HG02870 (cell line): ENCODE results near the gene FRMD4A.
A peak's percentile ranks its signal among the peaks of the same experiment; 100 is the strongest.

Experiments
- ATAC-seq: cut with Tn5 transposase; IDR thresholded peaks from one replicate; pipeline ENCODE4 v1.9.1; 2021; ENCODE audit warnings: mild to moderate bottlenecking, moderate library complexity; ENCODE audit not compliant: unreplicated experiment

FRMD4A gene

DNA sequence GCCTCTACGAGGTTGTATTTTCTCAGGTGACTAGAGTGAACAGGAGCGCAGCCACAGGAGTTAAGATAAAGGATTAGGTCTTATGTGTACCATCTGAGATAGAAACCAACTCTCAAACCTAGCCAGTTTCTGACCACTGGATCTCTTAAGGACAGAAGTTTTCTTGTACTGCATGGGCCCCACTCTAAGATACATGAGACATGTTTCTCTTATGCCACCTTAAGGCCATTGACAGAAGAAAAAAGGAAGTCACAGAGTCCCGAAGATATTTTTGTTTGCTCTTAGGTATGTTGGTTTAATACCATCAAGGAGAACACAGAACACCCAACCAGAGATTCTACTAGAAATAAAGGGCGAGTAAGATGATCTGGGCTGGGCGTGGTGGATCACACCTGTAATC is 335.8 kb downstream of the FRMD4A start:
- ATAC-seq = no peak

DNA sequence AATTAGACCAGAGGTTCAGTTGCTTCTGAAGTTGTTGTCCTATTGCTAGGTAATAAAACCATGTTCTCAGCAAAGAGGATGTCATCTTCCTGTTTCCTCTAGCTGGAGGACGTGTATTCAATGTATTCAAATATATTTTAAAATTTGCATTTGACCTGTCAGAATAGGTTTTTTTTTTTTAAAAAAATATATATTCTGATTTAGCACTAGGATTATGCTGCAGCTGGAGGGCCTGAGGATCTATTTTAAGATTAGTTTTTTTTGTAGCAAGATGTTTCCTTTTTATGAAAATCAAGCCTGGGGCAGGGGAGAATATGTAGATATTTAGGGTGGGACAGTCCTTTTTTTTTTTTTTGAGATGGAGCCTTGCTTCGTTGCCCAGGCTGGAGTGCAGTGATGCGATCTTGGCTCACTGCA is 337.0 kb downstream of the FRMD4A start:
- no peak for ATAC-seq

DNA sequence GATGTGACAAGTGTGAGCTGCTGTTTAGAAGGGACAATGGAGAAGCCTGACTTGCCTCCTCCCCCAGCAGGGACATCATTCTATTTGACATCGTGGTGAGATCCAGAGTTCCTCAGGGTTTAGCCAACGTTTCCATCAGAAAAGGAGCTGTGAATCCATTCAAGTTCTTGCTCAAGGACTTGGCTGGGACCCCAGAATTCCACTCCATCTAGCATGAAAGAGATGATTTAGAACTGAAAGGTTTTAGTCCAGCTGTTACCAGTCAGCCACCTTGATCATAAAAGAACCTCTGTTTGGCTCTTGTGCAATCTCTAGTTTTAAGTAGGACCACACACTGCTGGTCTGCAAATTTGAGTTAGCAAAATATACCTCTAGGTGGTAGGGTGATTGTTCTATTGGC is 337.6 kb downstream of the FRMD4A start:
- ATAC-seq = no peak

DNA sequence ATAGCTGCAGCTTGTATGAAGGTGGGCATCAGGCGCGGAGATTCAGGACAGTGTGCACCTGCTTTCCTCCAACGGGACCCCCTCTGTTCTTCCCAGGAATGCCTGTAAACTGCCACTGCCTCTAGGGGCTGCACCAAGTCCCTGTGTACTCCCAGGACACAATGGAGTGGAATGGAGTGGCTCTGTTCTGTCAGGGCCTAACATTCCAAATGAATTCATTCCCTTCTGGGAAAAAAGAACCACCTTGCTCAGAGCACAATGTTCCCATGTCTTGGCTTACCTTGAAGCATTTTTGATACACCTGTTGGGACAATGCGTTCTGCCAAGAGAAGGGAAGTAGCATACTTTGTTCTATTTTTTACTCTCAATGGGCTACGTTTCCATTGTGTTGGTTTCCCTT is 339.4 kb downstream of the FRMD4A start:
- ATAC-seq = no peak

DNA sequence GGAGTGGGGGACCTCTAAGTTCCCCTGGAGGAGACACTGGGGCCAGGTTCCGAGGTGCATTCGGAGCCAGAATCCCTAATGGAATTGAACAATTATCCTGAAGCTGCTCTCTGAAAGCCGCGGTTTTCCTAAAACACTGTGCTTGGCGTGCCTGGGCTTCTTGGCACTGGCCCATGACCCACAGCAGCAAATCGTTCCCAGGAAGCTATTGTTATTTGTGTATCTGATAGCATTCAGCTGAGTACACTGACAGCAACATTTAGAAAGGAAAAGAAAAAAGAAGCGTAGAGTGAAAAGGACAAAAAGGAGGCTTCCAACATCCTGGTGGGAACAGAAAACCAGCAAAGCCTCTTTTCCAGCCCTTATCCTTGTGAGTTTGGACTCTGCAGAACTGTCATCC is 339.8 kb downstream of the FRMD4A start:
- no peak for ATAC-seq

DNA sequence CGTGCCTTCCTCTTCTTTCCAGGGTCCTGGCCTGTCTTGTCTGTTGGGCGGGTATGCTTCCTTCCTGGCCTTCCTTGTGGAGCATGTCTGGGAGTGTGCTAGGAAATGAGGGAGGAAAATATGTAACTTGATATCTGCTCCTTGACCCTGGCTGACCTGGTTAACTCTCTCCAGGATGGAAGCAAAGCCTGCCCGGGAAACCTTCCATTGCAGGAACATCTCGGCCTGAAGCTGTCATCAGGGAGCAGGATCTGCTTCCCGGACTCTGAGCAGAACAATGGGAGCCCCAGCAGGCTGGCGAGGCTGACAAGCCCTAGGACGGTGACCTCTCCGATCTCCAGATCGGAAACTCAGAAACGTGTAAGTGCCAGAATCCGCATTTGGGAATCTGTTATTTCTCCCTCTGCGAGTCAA is 340.3 kb downstream of the FRMD4A start:
- ATAC-seq = no peak

DNA sequence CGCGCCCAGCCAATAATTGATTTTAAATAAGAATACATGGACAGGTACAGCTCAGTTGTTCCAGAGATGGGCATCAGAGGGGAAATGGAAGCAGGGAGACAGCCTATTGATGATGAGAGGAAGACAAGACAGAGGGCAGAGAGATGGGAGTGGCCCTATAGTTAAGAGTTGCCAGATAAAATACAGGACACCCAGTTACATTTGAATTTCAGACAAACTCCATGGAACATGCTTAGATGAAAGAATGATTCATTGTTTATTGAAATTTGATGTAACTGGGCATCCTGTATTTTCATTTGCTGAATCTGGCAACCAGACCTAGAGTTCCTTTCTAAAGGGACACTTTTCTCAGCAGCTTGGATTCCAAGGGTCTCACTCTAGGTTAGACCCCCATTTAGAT is 341.1 kb downstream of the FRMD4A start:
- no peak for ATAC-seq

DNA sequence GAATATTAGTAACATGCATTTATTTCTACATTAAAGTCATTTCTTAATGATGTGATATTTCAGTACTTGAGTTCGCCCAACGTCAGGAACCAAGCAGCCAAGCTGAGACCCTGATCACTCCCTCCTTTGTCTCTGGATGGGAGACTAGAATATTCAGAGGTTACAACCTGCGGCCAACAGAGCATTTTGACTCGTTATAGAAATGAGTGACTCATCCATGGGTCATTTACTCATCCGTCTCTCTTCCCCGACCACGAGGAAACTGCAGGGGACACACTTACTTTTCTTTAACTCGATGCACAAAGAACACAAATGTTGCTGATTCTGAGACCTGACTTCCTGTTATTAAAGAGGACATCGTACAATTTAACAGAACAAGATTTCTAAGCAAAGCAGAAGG is 343.3 kb downstream of the FRMD4A start:
- ATAC-seq = no peak

DNA sequence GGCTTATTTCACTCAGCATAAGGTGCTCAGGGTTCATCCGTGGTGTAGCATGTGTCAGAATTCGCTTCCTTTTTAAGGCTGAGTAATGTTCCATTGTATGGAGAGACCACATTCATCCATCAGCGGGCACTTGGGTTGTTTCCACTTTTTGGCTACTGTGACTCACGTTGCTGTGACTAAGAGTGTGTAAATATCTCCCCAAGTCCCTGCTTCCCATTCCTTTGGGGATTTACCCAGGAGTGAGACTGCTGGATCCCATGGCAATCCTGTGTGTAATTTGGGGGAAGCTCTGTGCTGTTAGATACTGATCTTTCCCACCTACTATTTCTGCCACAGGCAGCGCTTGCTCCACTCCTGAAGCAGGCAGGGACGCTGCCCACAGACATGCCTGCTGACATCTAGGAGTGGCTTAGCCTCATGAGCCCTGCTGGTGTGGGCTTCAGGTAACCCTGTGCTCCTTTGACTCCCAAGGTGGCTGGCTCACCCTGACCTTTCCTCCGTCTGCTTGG is 346.0 kb downstream of the FRMD4A start:
- no peak for ATAC-seq

DNA sequence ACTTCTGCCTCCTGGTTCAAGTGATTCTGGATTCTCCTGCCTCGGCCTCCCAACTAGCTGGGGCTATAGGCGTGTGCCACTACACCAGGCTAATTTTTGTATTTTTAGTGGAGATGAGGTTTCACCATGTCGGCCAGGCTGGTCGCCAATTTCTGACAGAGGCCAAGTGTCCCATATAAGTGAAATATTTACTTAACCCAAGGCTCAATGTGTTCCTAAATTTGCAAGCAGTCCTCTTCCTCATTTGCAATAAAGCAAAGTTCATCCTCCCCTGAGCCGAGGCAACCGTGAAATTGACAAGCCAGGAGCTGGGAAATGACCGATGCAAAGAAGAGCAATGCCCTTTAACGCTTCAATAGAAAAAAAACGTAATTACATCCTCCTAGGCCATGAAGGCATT is 347.7 kb downstream of the FRMD4A start:
- ATAC-seq = no peak

DNA sequence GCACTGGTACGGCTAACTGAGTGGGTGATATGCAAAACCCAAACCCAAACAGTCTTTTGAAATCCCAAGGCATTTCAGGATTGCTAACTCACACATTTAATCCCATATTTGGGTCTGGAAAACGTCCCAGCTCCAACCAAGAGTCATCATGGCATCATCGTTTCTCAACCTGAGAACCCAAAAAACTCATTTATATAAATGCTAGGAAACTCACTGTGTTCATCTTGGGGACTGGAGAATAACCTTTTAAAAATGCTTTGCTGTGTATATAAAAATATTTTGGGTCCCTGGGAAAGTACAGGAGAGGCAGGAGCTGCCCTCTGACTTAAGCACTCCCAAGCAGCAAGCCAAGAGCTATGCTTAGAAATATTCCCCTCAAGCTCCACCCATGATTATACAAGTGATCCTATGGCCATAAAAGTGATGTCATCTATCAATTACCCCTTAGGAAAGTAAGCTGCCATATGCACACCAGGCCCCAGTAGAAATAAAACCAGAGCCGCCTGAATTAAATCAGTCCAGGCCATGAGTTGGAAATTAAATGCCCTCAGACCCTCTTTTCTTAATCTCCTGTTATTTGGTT is 352.1 kb downstream of the FRMD4A start:
- no peak for ATAC-seq

DNA sequence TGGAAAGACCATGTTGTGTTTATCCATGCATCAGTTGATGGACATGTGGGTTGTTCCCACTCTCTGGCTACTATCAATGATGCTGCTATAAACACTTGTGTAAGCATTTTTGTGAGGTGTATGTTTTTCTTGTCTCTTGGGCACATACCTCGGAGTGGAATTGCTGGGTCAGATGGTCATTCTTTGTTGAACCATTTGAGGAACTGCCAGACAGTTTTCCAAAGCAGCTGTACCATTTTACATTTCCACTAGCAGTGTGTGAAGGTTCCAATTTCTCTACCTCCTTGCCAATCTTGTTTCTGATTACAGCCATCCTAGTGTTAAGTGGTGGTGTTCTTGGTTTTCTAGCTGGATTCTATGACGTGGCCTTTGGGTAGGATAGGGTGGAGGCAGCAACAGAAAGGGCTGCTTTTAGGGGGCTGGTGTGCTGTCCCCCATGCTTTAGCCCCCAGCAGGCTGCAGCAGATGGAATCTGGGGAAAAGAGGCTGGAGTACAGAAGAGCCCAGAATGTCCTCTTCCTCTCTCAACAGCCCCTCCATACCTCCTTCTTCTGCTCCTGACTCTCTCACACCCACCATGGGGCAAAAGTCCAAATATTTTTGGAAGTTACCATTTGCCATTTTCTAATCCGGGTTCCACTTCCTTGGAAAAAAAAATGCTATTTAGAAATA is 352.7 kb downstream of the FRMD4A start:
- ATAC-seq = no peak

DNA sequence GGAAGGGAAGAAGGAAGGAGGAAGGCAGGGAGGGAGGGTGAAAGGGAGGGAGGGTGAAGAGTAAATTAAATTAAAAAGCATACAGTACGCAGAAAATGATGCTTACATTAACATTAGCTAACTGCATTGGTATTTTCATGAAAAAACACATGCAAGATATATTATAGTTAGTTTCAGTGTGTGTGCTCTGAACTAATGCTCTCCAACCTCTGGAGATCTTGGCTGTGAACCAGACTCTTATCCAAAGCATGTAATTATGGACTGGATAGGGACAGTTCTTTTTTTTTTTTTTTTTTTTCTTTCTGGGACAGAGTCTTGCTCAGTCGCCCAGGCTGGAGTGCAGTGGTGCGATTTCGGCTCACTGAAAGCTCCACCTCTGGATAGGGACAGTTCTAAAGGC is 357.0 kb downstream of the FRMD4A start:
- no peak for ATAC-seq

DNA sequence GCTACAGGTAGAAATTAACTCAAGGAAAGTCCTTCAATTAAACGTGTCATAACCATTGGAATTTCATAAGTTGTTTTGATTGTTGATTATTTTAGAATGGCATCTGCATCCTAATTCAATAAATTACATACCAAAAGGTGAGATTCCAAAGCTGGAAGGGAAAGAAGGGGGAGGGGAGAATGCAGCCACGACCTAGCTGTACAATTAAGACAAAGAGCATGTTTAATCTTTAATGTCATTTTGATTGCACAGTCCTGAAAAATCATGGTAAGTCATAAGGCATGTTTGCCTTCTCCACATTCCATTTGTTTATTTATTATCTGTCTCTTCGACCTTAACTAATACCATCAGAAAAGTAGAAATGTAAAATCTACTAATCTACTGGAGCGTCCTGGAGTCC is 358.1 kb downstream of the FRMD4A start:
- ATAC-seq = no peak

DNA sequence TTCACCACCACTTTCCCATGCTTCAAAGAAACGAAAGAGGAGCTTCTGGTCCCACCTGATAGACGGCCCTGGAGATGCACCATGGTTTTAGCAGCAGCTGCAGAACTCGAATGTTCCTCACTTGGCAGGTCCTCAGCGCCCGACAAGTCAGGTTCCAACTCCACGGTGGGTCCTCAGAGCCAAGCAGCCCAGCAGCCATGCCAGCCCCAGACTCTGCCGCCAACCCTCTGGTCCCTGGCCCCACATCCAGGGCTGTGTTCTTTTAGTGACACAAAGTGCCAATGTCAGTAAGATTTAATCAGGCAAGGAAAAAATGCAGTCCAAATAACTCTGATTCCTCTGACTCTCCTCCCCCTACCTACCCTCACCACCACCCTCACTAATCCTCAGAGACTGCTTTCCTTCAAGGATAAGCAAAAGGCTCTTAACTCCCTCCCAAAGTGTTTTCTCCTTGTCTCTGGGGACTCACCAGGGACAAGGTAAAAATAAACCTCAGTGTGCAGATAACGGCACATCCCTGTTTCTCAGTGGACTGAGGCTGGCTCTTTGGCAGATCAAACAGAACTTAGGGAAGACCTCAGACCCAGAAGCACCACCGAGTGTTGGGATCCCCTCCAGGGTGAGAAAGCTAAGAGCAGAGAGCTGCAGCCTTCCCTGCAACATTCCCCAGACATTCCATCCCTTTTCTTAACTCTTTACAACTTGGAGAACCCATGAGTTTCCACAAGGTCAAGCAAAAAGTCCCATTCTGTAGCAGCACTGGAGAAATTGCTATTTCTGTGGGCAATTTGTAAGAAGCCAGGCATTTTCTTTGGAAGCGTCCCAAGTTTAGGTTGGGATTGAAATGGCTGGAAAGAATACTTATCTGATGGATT is 358.9 kb downstream of the FRMD4A start:
- ATAC-seq = no peak

DNA sequence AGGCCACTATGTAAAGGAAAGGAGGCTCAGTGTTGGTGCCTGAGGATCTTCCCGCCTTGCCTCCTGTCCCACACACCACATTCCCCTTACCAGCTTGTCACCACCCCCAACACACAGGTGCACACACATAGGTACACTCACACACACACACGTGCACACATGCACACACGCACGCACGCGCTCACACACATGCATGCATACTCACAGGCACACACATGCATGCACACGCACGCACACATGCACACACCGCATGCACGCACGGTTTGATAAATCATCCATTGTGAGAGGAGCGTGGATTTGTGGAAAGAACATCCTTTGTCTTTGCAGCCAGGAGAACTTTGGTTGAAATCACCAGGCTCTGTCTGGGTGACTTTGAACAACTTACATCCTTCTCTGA is 359.8 kb downstream of the FRMD4A start:
- ATAC-seq = no peak

DNA sequence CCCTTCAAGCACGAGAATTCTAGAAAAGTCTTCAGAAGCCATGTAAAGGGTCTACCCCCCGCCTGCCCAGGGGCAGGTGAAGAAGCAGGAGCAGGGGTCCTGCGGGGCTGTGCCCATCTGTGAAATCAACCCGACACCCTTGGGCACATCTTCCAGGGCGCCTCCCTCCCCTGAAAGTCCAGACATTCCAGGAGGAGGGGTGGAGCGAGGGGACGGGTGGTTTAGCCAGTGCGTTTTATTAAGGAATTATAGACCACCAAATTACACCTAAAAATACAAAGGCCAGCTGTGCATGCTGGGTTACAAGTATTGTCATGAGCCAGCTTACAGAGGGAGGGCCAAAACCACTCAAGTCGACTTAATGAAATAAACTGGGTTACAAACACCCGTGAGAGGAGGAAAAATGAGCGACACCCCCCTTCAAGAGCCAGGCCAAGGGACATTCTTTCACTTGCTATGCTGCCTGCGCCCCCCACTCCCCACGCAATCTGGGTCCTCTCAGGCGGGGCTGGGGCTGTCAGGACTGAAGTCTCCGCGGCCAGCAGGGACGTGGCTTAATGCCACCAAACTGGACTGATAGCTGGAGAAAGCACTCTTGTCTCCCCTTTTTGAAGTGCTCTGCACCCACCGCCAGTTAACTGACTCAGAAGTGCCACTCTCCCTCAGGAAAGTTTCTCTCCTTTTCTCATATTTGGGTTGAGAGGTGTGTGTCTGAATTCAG is 360.3 kb downstream of the FRMD4A start:
- no peak for ATAC-seq

DNA sequence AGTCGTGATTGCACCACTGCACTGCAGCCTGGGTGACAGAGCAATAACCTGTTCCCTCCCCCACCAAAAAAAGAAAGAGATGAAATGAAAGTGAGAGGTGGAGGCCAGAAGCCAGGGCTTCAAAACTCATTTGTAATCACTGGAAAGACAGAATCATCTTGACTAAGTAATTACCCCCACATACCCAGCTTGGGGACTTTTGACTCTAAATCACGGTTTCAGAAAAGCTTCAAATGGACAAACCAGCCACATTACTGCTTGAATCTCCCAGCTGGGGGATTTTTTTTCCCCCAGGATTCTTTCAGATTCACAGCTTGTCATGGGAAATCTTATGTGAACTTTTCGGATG is 361.0 kb downstream of the FRMD4A start:
- ATAC-seq = peak; percentile 69

DNA sequence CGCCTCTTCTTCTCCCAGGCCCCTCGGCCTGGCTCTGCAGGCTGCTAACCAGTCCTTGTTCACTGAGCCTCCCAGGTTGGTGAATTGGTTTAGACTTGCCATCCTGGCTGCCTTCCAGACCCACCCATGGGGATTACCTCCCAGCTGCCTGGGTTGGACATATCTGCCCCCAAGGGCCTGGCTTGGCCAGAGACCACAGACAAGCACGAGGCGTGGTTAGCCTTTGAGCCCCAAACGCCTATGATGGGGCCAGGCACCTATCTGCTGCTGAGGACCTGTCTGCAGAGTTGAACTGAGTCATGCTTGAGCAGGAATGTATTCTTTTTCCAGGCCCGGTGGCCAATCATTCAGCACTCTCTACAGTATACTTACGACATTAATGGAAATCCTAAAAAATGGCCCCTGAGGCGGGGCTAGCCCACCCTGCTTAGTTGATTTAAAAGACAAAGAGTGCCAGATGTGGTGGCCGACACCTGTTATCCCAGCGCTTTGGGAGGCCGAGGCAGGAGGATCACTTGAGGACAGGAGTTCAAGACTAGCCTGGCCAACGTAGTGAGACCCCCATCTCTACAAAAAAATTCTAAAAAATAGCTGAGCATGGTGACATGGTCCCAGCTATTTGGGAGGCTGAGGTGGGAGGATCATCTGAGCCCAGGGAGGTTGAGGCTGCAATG is 361.5 kb downstream of the FRMD4A start:
- no peak for ATAC-seq

DNA sequence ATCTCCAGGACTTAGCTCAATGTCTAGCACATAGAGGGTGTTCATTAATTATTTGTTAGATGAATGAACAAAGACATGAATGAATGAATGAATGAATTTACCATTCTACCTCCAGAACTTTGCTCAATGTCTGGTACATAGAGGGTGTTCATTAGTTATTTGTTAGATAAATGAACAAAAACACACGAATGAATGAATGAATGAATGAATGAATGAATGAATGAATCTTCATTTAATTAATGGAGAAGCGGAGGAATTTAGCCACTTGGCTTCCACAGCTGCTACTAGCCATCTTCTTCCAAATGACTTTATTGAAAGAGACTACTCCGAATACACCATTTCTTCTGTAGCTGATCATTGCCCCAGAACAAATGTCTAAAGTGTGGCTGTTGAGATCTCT is 368.9 kb downstream of the FRMD4A start:
- no peak for ATAC-seq

DNA sequence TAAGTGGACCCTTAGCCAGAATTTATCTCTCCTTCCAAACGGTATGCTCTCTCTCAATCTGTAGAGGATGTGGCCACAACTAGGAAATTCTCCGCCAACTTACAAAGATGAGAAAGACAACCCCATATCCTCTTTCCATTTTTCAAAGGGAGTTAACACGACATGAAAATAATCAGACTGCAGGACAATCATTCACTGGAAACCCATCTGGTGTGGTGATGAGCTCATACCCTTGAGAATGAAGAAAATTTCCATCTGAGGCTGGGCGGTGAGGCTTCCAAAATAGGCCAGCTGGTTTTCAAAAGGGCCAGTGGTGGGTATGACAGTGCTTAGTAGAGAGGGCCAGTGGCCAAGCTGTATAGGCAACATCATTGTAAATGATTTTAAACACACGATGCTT is 369.6 kb downstream of the FRMD4A start:
- ATAC-seq = no peak
